SU-DHL-6 (cell line): ENCODE data around the gene EYA2.

Source experiments
- H2AFZ ChIP-seq: fragments of 200-600 bp; sonication (generic); 2 replicates; pipeline ENCODE4 v1.6.1; 2014; ENCODE audit warnings: low read depth, mild to moderate bottlenecking, moderate library complexity, mixed read lengths, antibody characterized with exemption, low read length; ENCODE audit not compliant: severe bottlenecking
- H3F3A ChIP-seq: fragments of 200-600 bp; shearing (Covaris generic); 2 replicates; pipeline ENCODE4 v1.6.0; 2016; ENCODE audit warnings: antibody characterized with exemption, mild to moderate bottlenecking; ENCODE audit not compliant: insufficient read depth
- H3K27ac ChIP-seq: fragments of 200-600 bp; sonication (generic); 2 replicates; pipeline ENCODE4 v1.5.1; 2016; ENCODE audit warnings: low read depth, mild to moderate bottlenecking, low read length, moderate library complexity, mixed read lengths
- H3K27me3 ChIP-seq: fragments of 200-600 bp; sonication (generic), shearing (Covaris generic); 2 replicates; pipeline ENCODE4 v1.6.0; 2014; ENCODE audit warnings: mild to moderate bottlenecking, low read length
- H3K36me3 ChIP-seq: fragments of 200-600 bp; sonication (generic); 2 replicates; pipeline ENCODE4 v1.6.1; 2014; ENCODE audit warnings: mild to moderate bottlenecking, low read length, mixed read lengths
- H3K4me2 ChIP-seq: fragments of 300-600, 200-600 bp; shearing (Covaris generic), sonication (generic); 2 replicates; pipeline ENCODE4 v1.6.0; 2014; ENCODE audit warnings: low read length, low read depth, mild to moderate bottlenecking; ENCODE audit not compliant: poor library complexity, severe bottlenecking
- H3K4me3 ChIP-seq: fragments of 200-600 bp; sonication (generic); 2 replicates; pipeline ENCODE4 v1.5.1; 2014; ENCODE audit warnings: antibody characterized with exemption, low read length, mild to moderate bottlenecking, mixed read lengths; ENCODE audit not compliant: insufficient read depth, poor library complexity, severe bottlenecking
- H3K79me2 ChIP-seq: fragments of 200-600 bp; sonication (generic); 2 replicates; pipeline ENCODE4 v1.6.1; 2014; ENCODE audit warnings: mild to moderate bottlenecking, low read length, moderate library complexity; ENCODE audit not compliant: insufficient read depth
- H3K9ac ChIP-seq: fragments of 200-600 bp; sonication (generic); 2 replicates; pipeline ENCODE4 v1.7.0; 2014; ENCODE audit warnings: mild to moderate bottlenecking, low read length
- H3K9me2 ChIP-seq: fragments of 200-600 bp; sonication (generic); replicated peaks from 2 replicates; pipeline ENCODE4 v1.6.1; 2014; ENCODE audit warnings: low read length; ENCODE audit not compliant: insufficient read depth
- H3K9me3 ChIP-seq: fragments of 200-600 bp; sonication (generic); 2 replicates; pipeline ENCODE4 v1.6.1; 2014; ENCODE audit warnings: low read length, mixed read lengths; ENCODE audit not compliant: insufficient read depth
- H4K20me1 ChIP-seq: fragments of 200-600 bp; sonication (generic); 2 replicates; pipeline ENCODE4 v1.6.1; 2014; ENCODE audit warnings: low read depth, mild to moderate bottlenecking, antibody characterized with exemption, low read length, moderate library complexity, mixed read lengths
- CTCF ChIP-seq: fragments of 200-600 bp; sonication (generic); IDR thresholded peaks from one replicate; pipeline ENCODE4 v1.5.1; 2017; ENCODE audit warnings: antibody characterized with exemption, mild to moderate bottlenecking, low read length, moderate library complexity; ENCODE audit not compliant: insufficient read depth, poor library complexity, severe bottlenecking
- EZH2phosphoT487 ChIP-seq: fragments of 200-600 bp; sonication (generic), shearing (Covaris generic); conservative IDR thresholded peaks from 2 replicates; pipeline ENCODE4 v1.6.1; 2018; ENCODE audit warnings: mild to moderate bottlenecking, antibody characterized with exemption, low read length, moderate library complexity, mixed read lengths

EYA2 gene

GRCh38 chr20:47059536-47059935 is 164.9 kb downstream of the EYA2 start:
- H3K4me2 ChIP-seq, result no peak overlapping the region
- no peak overlapping the region for H3K4me3 ChIP-seq
- H3K27ac ChIP-seq, result no peak overlapping the region
- H3K9me3 ChIP-seq, result no peaks in the 10 kb centered on the region
- H3K9me2 ChIP-seq, result no peaks in the 10 kb centered on the region
- no peak overlapping the region for H2AFZ ChIP-seq
- no peak for TF ChIP-seq EZH2phosphoT487
- TF ChIP-seq CTCF, result no peak
- no peaks in the 10 kb centered on the region for H3F3A ChIP-seq
- no peak overlapping the region for H3K9ac ChIP-seq
- H3K79me2 ChIP-seq, result no peaks in the 10 kb centered on the region
- H3K36me3 ChIP-seq, result no peaks in the 10 kb centered on the region
- H4K20me1 ChIP-seq, result no peaks in the 10 kb centered on the region
- no peaks in the 10 kb centered on the region for H3K27me3 ChIP-seq

GRCh38 chr20:47061549-47061948 is 166.9 kb downstream of the EYA2 start:
- Histone ChIP-seq H3K4me3 (no peak overlapping the region), H3K4me2 (no peak overlapping the region), H3K27me3 (no peaks in the 10 kb centered on the region), H3K36me3 (no peaks in the 10 kb centered on the region), H2AFZ (no peak overlapping the region), H3K9me2 (no peaks in the 10 kb centered on the region), H3K9me3 (no peaks in the 10 kb centered on the region), H3F3A (no peaks in the 10 kb centered on the region), H3K27ac (no peak overlapping the region), H3K79me2 (no peaks in the 10 kb centered on the region), H4K20me1 (no peaks in the 10 kb centered on the region), H3K9ac (no peak overlapping the region)
- TF ChIP-seq CTCF (no peak), EZH2phosphoT487 (no peak)

GRCh38 chr20:47062226-47062890 is 167.7 kb downstream of the EYA2 start:
- no peak for TF ChIP-seq EZH2phosphoT487
- no peak for TF ChIP-seq CTCF
- no peak overlapping the region for H3K9ac ChIP-seq
- no peak overlapping the region for H3K4me2 ChIP-seq
- H4K20me1 ChIP-seq, result no peaks in the 10 kb centered on the region
- no peaks in the 10 kb centered on the region for H3K27me3 ChIP-seq
- no peaks in the 10 kb centered on the region for H3K9me3 ChIP-seq
- no peaks in the 10 kb centered on the region for H3K36me3 ChIP-seq
- no peaks in the 10 kb centered on the region for H3K79me2 ChIP-seq
- no peak overlapping the region for H3K4me3 ChIP-seq
- no peaks in the 10 kb centered on the region for H3K9me2 ChIP-seq
- no peaks in the 10 kb centered on the region for H3F3A ChIP-seq
- H2AFZ ChIP-seq, result no peak overlapping the region
- no peak overlapping the region for H3K27ac ChIP-seq
